CD4-positive, alpha-beta T cell treated with Interleukin-6 at 100 ng/mL for 8 hours (primary cell): ENCODE measurements around the gene JPH4.
"Not testable (repeated sequence)": the region's sequence is repeated elsewhere in the genome, so short reads cannot be mapped to it uniquely, and the experiment has no call there.

ENCODE experiments used
- DNase-seq: peaks from one replicate; pipeline ENCODE4 v3.0.0-alpha.2; 2020; ENCODE audit warnings: mixed read lengths, low spot score

Gene JPH4

DNA sequence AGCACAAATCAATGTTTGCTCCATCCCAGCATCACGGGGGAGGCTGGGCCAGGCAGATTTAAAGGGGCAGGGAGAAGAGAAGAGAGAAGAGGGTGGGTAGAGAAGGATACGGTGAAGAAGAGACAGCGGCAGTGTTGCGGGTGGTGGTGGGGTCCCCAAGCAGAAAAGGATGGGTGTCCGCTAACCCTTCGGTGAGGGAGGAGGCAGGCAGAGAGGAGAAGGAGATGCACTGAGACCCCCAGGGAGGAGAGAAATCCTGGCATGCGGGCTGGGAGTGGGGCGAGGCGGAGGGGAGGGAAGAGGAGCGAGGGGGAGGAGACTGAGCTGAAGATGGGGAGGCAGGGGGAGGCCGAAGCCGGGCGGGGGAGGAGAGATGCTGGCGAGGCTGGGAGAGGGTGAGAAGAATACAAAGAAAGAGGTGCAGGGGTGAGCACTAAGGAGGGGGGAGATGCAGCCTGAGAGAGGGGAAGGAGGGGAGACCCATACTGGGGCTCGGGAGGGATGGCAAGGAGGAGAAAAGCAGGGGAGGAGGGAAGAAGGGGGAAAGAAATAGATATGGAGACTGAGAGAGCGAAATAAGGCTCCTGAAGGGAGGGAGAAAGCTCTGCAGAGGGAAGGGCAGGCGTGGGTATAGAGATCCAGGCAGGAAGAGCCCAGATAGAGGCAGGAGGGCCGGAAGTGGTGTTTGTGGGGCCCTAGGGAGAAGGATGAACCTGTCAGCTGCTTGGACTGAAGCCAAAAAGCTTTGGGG lies at the start of gene JPH4:
Gene JPH4 (minus strand): TSS at position 231 of the 751 bp plus-strand sequence. CDS start 1,337 bp downstream, outside the sequence.
- no peak for DNase-seq

- DNase-seq: no peak
Observed at GRCh38 chr14:23627961-23628360, 49.4 kb upstream of the JPH4 start.

DNA sequence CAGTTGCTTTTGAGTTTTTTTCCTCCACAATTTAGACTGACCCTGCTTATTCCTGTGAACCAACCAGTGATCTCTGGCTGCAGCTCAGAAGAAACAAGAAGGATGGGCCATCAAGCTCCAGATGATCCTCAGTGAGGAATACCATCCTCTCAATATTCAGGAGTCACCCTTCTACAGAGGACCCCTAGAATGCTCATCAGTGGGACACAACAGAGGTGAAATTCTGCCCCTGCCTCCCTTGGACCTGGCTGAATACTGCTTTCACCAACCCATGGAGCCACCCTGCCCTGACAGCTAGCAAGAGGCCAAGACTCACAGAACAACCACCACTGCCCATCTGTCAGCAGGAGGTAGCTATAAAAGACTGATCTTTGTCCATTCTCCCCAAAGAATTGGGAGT lies 48.4 kb upstream of the JPH4 start:
- DNase-seq: no peak

DNA sequence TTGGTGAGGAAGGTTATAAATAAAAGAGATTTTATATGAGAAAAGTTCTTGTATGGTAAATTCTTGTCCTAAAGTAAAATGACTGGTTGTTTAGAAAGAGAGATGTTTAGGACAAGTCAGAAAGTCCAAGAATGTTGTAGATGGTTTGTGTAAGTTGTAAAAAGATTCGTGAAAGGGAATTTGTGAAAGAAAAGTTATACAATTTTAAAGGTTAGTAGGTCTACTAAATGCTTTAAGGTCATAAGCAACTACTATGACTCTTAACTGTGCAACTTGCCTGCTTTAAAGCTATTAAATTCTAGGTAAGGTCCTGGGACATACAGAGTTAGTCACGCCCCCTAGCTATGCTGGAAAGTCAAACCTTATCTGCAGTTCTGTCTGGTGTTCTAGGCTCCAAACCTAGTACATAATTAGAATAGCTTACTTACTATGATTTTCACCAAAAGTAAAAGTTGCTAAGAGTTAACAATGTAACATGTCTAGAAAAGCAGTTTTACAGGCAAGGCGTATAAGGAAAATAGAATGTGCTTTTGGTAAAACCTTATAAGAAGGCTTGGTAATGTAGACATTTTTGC lies 46.3 kb upstream of the JPH4 start:
- no peak for DNase-seq

DNA sequence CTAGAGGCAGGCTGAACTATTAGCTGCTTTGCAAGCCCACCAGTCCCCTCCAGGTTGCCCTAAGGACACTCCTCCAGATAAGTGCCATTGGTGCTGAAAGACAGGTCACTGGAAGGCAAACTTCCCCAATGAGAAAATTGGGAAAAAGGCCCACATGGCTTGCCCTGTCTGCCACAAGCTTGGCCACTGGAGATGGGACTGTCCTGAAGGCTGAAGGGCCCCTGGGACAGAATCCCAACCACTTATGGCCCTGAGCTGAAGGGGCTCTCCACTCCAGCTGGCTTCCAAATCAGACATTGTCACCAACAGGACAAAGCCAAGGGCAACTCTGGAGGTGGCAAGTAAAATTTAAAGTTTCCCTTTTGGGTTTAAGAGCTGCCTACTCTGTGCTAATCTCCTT lies 45.4 kb upstream of the JPH4 start:
- no peak for DNase-seq

- no peak for DNase-seq
Observed at GRCh38 chr14:23622990-23623389, 44.4 kb upstream of the JPH4 start.

DNA sequence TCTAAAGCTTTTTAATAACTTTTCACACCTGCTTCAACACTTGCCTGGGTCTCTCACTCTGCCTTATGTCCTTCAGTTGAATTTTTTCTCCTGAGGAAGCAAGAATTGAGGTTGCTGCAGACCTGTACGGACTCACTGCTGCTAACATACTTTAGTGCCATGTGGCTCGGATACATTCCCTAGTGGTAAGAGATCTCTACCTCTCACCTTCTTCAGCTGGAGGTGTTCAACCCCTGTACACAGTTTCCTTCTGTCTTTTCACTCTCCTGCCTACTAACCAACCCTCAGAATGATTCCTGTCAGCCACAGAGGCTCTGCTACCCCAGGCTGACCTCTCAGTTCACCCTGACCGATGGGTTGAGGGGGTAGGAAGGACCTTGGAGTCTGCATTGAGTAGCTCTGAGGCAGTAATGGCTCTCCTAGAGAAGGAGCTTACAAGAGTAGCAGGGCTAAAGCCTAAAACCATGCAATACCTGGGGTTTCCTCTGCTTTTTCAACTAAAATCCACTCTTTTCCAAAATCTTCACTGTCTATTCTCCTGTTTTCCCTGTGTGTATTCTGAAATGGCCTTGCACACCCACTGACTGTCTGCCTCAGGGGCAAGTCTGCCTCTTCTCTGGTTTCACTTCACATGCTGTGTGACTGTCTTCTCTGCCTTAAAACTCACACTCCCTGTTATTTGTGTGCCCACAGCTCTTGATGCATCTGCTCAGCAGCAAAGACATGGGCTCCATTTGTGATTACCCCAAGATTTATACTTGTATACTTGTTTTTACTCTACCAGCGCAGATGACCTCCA lies 43.5 kb upstream of the JPH4 start:
- no peak for DNase-seq

GRCh38 chr14:23621204-23621931 lies 42.8 kb upstream of the JPH4 start:
- no peak for DNase-seq

- DNase-seq: no peak
Observed at GRCh38 chr14:23620177-23620702, 41.6 kb upstream of the JPH4 start.

- no peak for DNase-seq
Observed at GRCh38 chr14:23618415-23618988, 39.9 kb upstream of the JPH4 start.

GRCh38 chr14:23617539-23617938 lies 38.9 kb upstream of the JPH4 start:
- DNase-seq: no peak

- DNase-seq: no peak
Observed at GRCh38 chr14:23615856-23616255, 37.3 kb upstream of the JPH4 start.

- DNase-seq: no peak
Observed at GRCh38 chr14:23614395-23614828, 35.8 kb upstream of the JPH4 start.

DNA sequence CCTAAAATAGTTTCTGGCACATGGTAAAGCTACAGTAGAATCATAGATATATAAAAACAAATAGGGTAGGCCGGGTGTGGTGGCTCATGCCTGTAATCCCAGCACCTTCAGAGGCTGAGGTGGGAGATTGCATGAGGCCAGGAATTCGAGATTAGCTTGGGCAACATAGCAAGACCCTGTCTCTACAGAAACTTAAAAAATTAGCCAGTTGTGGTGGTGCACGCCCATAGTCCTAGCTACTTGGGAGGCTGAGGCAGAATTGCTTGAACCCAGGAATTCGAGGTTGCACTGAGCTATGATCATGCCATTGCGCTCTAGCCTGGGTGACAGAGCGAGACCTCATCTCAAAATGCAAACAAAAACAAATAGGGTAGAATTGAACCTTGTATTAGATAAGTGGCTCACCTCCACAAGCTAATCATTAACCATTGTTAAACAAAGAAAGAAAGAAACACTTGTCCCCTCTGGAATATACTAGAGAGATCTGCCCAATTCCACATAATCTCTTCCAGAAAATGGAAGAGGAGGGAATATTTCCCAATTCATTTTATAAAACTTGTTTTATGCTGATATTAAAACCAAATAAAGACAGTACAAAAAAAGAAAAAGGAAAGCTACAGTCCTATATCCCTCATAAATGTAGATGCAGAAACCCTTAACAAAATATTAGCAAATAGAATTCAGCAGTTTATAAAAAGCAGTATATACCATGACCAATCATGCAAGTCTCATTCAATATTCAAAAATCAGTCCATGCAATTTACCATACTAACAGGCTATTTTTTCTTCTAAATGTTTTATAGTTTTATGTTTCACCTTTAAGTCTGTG lies 34.9 kb upstream of the JPH4 start:
- no peak for DNase-seq

- no peak for DNase-seq
Observed at GRCh38 chr14:23612802-23613201, 34.2 kb upstream of the JPH4 start.

DNA sequence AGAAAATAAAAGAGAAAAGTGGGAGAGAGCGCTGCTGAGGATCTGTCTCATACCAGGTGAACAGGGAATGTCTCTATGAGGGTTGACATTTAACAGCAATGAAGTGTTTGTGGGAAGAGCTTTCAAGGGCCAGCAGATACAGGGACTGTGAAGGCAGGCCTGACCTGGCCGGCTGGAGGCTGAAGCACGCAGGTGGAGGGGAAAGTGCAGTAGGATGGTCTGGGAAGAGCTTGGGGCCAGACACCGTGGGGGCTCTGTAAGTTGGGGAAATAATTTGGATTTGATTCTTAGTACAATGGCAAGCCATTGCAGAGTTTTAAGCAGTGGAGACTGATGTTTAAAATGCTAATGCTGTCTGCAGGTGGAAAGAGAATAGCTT lies 33.8 kb upstream of the JPH4 start:
- no peak for DNase-seq

DNA sequence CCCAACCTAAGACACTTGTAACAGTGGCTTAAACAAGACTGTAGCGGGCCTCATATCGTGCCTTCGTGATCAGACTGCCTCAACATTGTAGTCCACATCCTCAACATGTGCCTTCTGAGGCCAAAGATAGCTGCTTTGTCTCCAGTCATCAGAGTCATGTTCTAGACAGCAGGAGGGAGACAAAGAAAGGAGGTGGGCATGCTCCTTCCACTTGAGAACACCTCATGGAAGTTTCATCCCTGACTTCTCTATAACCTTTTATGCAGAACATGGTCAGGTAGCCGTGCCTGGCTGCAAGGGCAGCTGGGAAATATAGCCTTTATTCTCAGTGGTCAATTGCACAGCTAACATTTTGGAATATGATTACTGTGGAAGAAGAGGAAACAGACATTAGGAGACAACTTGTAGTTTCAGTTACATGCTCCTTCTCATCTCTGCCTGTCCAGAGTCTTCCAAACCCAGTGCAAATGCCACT lies 32.3 kb upstream of the JPH4 start:
- peak; percentile 6 for DNase-seq

GRCh38 chr14:23610090-23610814 lies 31.7 kb upstream of the JPH4 start:
- DNase-seq: peak; percentile 51

DNA sequence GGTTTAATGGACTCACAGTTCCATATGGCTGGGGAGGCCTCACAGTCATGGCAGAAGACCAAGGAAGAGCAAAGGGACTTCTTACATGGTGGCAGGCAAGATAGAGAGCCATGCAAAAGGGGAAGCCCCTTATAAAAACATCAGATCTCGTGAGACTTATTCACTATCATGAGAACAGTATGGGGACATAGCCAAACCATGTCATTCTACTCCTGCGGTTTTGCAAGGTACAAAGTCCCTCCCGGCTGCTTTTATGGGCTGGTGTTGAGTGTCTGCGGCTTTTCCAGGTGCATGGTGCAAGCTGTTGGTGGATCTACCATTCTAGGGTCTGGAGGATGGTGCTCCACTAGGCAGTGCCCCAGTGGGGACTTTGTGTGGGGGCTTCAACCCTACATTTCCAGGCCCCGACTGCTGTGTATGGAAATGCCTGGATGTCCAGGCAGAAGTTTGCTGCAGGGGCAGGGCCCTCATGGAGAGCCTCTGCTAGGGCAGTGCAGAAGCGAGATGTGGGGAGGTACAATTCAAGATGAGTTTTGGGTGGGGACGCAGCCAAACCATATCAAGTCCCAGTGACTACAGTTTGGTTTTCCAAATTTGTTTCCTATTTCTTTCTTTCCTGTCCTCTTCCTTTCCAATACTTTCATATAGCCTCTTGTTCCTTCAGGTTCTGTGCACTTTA lies 31.0 kb upstream of the JPH4 start:
- DNase-seq: not testable (repeated sequence)
